Liver (tissue), 9 donors: Measurements from ENCODE around the gene INHBB. TPM values are rescaled to one million over a fixed set of nuclear protein-coding genes. Genes with fewer than 3 reads are reported as not detected.

Experiments used
- DNase-seq: peaks from one replicate; pipeline ENCODE4 v3.0.0-alpha.2; 2017; ENCODE audit warnings: low spot score
- H3K27ac ChIP-seq, 2 donors: one replicate each; pipeline ENCODE4 v1.7.0; 2013; ENCODE audit warnings: inconsistent platforms in 2 of 2, low read length in 2 of 2, control low read depth in 1 of 2, low read depth in 1 of 2, mild to moderate bottlenecking in 1 of 2
- H3K27me3 ChIP-seq, 4 donors: one replicate each; pipeline versions ENCODE4 v1.6.1 to v1.7.0; 2013; ENCODE audit warnings: low read length in 3 of 4, inconsistent platforms in 1 of 4, mild to moderate bottlenecking in 1 of 4, moderate library complexity in 1 of 4; ENCODE audit not compliant: control insufficient read depth in 4 of 4, insufficient read depth in 4 of 4
- H3K36me3 ChIP-seq, 4 donors: one replicate each; pipeline versions ENCODE4 v1.6.1 to v1.7.0; 2013; ENCODE audit warnings: low read length in 3 of 4, mild to moderate bottlenecking in 3 of 4, low read depth in 1 of 4, moderate library complexity in 1 of 4; ENCODE audit not compliant: control insufficient read depth in 4 of 4, insufficient read depth in 3 of 4
- H3K4me1 ChIP-seq, 4 donors: one replicate each; pipeline versions ENCODE4 v1.6.1 to v1.7.0; 2013; ENCODE audit warnings: low read length in 3 of 4, mild to moderate bottlenecking in 3 of 4, moderate library complexity in 1 of 4; ENCODE audit not compliant: control insufficient read depth in 4 of 4, insufficient read depth in 4 of 4
- H3K4me3 ChIP-seq, 3 donors: one replicate each; pipeline versions ENCODE4 v1.6.1 to v1.7.0; 2013; ENCODE audit warnings: low read length in 3 of 3, control low read depth in 1 of 3, low read depth in 1 of 3, mild to moderate bottlenecking in 1 of 3
- H3K9ac ChIP-seq, 2 donors: one replicate each; pipeline ENCODE4 v1.7.0; 2013; ENCODE audit warnings: low read length in 2 of 2, mild to moderate bottlenecking in 2 of 2, moderate library complexity in 2 of 2, control low read depth in 1 of 2, low read depth in 1 of 2
- H3K9me3 ChIP-seq, 4 donors: one replicate each; pipeline versions ENCODE4 v1.6.1 to v1.7.0; 2013; ENCODE audit warnings: low read length in 3 of 4; ENCODE audit not compliant: control insufficient read depth in 4 of 4
- ATF3 ChIP-seq: IDR thresholded peaks from 2 replicates; pipeline ENCODE4 v1.6.1; 2016; ENCODE audit warnings: antibody characterized with exemption
- CTCF ChIP-seq: fragments of 150-350 bp; IDR thresholded peaks from 2 replicates; pipeline ENCODE4 v1.5.1; 2017; ENCODE audit warnings: improper control_type of control experiment, low read depth, low read length; ENCODE audit not compliant: missing input control
- EGR1 ChIP-seq, 2 donors: IDR thresholded peaks; 2 replicates each; pipeline ENCODE4 v1.6.1; 2016 to 2018; ENCODE audit warnings: antibody characterized with exemption in 2 of 2, low read depth in 2 of 2
- FOXA1 ChIP-seq: IDR thresholded peaks from 2 replicates; pipeline ENCODE4 v1.6.1; 2016; ENCODE audit warnings: antibody characterized with exemption
- FOXA2 ChIP-seq: IDR thresholded peaks from 2 replicates; pipeline ENCODE4 v1.6.1; 2016; ENCODE audit warnings: antibody characterized with exemption
- GABPA ChIP-seq, 2 donors: IDR thresholded peaks in 1 of 2; conservative IDR thresholded peaks in 1 of 2; 2 replicates each; pipeline ENCODE4 v1.6.1; 2016; ENCODE audit warnings: antibody characterized with exemption in 2 of 2, mild to moderate bottlenecking in 1 of 2, moderate library complexity in 1 of 2
- HNF4A ChIP-seq, 2 donors: conservative IDR thresholded peaks; 2 replicates each; pipeline ENCODE4 v1.6.1; 2016; ENCODE audit warnings: antibody characterized with exemption in 2 of 2, mild to moderate bottlenecking in 2 of 2
- HNF4G ChIP-seq: IDR thresholded peaks from 2 replicates; pipeline ENCODE4 v1.6.1; 2016; ENCODE audit warnings: antibody characterized with exemption
- JUND ChIP-seq, 2 donors: IDR thresholded peaks; 2 replicates each; pipeline ENCODE4 v1.6.1; 2016; ENCODE audit warnings: antibody characterized with exemption in 2 of 2
- MAX ChIP-seq: IDR thresholded peaks from 2 replicates; pipeline ENCODE4 v1.6.1; 2016; ENCODE audit warnings: antibody characterized with exemption
- NR2F2 ChIP-seq: IDR thresholded peaks from 2 replicates; pipeline ENCODE4 v1.6.1; 2016; ENCODE audit warnings: antibody characterized with exemption
- RAD21 ChIP-seq, 2 donors: IDR thresholded peaks; 2 replicates each; pipeline ENCODE4 v1.6.1; 2016; ENCODE audit warnings: antibody characterized with exemption in 2 of 2, mild to moderate bottlenecking in 2 of 2
- RXRA ChIP-seq, 2 donors: IDR thresholded peaks; 2 replicates each; pipeline ENCODE4 v1.6.1; 2017 to 2018; ENCODE audit warnings: antibody characterized with exemption in 2 of 2, mild to moderate bottlenecking in 1 of 2
- SP1 ChIP-seq: IDR thresholded peaks from 2 replicates; pipeline ENCODE4 v1.6.1; 2018; ENCODE audit warnings: antibody characterized with exemption, mild to moderate bottlenecking
- TAF1 ChIP-seq: conservative IDR thresholded peaks from 2 replicates; pipeline ENCODE4 v1.6.1; 2016; ENCODE audit warnings: antibody characterized with exemption, mild to moderate bottlenecking
- YY1 ChIP-seq: IDR thresholded peaks from 2 replicates; pipeline ENCODE4 v1.6.1; 2016; ENCODE audit warnings: antibody characterized with exemption, mild to moderate bottlenecking
- ZBTB33 ChIP-seq: IDR thresholded peaks from 2 replicates; pipeline ENCODE4 v1.6.1; 2016; ENCODE audit warnings: antibody characterized with exemption
- WGBS: extraction: QIAGEN DNeasy Blood & Tissue Kit; methylation state at CpG from one replicate; pipeline ENCODE4 v1.1.7; 2013; 5-methylcytosine and 5-hydroxymethylcytosine counted together
- polyA plus RNA-seq, 2 donors: library from polyadenylated mRNA; stranded (reverse) in 1 of 2; unstranded in 1 of 2; fragments of 200-250 nt in 1 of 2; fragments of >200 nt in 1 of 2; fragmentation: Nextera tagmentation in 1 of 2; extraction: Ambion mirVana in 1 of 2; gene quantifications; one replicate each; pipeline versions ENCODE4 v1.2.1 to v1.2.3, GENCODE V29; 2013 to 2015
- total RNA-seq, 2 donors: library from RNA; depleted of rRNA; stranded (reverse); fragments of >200 nt; gene quantifications; one replicate each; pipeline ENCODE4 v1.2.3, GENCODE V29; 2014
- TF ChIP-seq, protein P1 (sequence below): IDR thresholded peaks from 2 replicates; pipeline ENCODE4 v1.6.1; 2016; ENCODE audit warnings: antibody characterized with exemption, mild to moderate bottlenecking
- donor health status: healthy.
- donor health status: healthy.
- donor health status: healthy.
- donor health status: healthy.
- donor health status: healthy.

Gene INHBB
- total and polyA plus RNA-seq, 4 donors, result 0.36 to 7.4 (median 2.1) TPM

DNA sequence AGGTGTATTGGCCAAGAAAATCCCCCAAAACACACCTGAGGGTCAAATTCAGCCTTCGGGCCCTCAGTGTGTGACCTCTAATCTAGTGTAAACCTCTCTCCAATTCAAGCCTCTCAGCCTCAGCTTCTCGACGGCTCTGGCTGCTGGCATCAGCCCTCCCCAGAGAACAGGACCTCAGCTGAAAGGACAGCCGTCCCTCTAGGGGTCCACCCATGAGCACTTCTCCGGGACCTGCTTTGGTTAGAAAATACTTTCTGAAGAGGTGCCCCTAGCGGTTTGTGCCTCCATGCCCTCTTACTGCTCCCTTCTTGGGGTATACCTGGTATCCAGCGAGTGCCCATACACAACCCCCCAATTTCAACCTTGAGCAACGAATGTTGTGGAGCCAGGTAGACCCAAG lies 48.8 kb downstream of the INHBB start:
- TF ChIP-seq FOXA2 (no peak), HNF4A (conservative IDR thresholded peaks at IDR 0.05) (no peak), JUND (IDR thresholded peaks at IDR 0.05) (no peak), ATF3 (no peak), TAF1 (no peak), RAD21 (IDR thresholded peaks at IDR 0.05) (no peak), CTCF (no peak), EGR1 (IDR thresholded peaks at IDR 0.05; ENCODE audit: low read depth in 2 of 2) (no peak), ZBTB33 (no peak), GABPA (IDR thresholded peaks at IDR 0.05 in 1 of 2, conservative IDR thresholded peaks at IDR 0.05 in 1 of 2) (no peak), MAX (no peak)
- peak; percentile 21 for DNase-seq
- WGBS, result 92% methylated on average over 8 of the region's 8 CpGs
- H3K4me3 ChIP-seq, result no peak overlapping the region
- no peak overlapping the region for H3K9ac ChIP-seq
- H3K27me3 ChIP-seq, result no peaks in the 10 kb centered on the region
- H3K4me1 ChIP-seq, result no peaks in the 10 kb centered on the region
- no peaks in the 10 kb centered on the region for H3K36me3 ChIP-seq
- H3K9me3 ChIP-seq, result no peaks in the 10 kb centered on the region
- no peak overlapping the region for H3K27ac ChIP-seq

GRCh38 chr2:120395221-120396012 lies 49.5 kb downstream of the INHBB start:
- H3K27ac ChIP-seq, result no peak overlapping the region
- H3K9ac ChIP-seq, result no peak overlapping the region
- no peaks in the 10 kb centered on the region for H3K4me1 ChIP-seq
- no peaks in the 10 kb centered on the region for H3K9me3 ChIP-seq
- 78% methylated on average over 21 of the region's 21 CpGs for WGBS
- peak; percentile 25 for DNase-seq
- H3K4me3 ChIP-seq, result no peak overlapping the region
- no peaks in the 10 kb centered on the region for H3K27me3 ChIP-seq
- H3K36me3 ChIP-seq, result no peaks in the 10 kb centered on the region
- TF ChIP-seq FOXA1 (no peak), MAX (no peak), RXRA (IDR thresholded peaks at IDR 0.05) (no peak), FOXA2 (no peak), ATF3 (no peak), YY1 (no peak), GABPA (IDR thresholded peaks at IDR 0.05 in 1 of 2, conservative IDR thresholded peaks at IDR 0.05 in 1 of 2) (no peak), ZBTB33 (no peak), NR2F2 (no peak), SP1 (no peak), CTCF (no peak), RAD21 (IDR thresholded peaks at IDR 0.05) (no peak), HNF4G (no peak)
- TF ChIP-seq, protein P1, sequence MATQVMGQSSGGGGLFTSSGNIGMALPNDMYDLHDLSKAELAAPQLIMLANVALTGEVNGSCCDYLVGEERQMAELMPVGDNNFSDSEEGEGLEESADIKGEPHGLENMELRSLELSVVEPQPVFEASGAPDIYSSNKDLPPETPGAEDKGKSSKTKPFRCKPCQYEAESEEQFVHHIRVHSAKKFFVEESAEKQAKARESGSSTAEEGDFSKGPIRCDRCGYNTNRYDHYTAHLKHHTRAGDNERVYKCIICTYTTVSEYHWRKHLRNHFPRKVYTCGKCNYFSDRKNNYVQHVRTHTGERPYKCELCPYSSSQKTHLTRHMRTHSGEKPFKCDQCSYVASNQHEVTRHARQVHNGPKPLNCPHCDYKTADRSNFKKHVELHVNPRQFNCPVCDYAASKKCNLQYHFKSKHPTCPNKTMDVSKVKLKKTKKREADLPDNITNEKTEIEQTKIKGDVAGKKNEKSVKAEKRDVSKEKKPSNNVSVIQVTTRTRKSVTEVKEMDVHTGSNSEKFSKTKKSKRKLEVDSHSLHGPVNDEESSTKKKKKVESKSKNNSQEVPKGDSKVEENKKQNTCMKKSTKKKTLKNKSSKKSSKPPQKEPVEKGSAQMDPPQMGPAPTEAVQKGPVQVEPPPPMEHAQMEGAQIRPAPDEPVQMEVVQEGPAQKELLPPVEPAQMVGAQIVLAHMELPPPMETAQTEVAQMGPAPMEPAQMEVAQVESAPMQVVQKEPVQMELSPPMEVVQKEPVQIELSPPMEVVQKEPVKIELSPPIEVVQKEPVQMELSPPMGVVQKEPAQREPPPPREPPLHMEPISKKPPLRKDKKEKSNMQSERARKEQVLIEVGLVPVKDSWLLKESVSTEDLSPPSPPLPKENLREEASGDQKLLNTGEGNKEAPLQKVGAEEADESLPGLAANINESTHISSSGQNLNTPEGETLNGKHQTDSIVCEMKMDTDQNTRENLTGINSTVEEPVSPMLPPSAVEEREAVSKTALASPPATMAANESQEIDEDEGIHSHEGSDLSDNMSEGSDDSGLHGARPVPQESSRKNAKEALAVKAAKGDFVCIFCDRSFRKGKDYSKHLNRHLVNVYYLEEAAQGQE, result no peak
